IMR-90 (cell line): ENCODE measurements around the gene DUSP9.

ENCODE experiments used
- CEBPB ChIP-seq: IDR thresholded peaks from 2 replicates; pipeline ENCODE4 v1.6.1; 2012; ENCODE audit warnings: low read depth, low read length, improper control_type of control experiment
- CTCF ChIP-seq: conservative IDR thresholded peaks from 2 replicates; pipeline ENCODE4 v1.5.1; 2012; ENCODE audit warnings: mild to moderate bottlenecking, low read depth, low read length, improper control_type of control experiment
- MAZ ChIP-seq: IDR thresholded peaks from 2 replicates; pipeline ENCODE4 v1.6.1; 2012; ENCODE audit warnings: low read depth, mild to moderate bottlenecking, low read length, improper control_type of control experiment, moderate library complexity, borderline replicate concordance
- MXI1 ChIP-seq: IDR thresholded peaks from 2 replicates; pipeline ENCODE4 v1.6.1; 2012; ENCODE audit warnings: low read depth, mild to moderate bottlenecking, low read length, moderate library complexity, borderline replicate concordance
- NFE2L2 ChIP-seq: fragments of 150-350 bp; IDR thresholded peaks from 2 replicates; pipeline ENCODE4 v1.6.1; 2016; ENCODE audit warnings: low read depth, mild to moderate bottlenecking, low read length
- POLR2A ChIP-seq: IDR thresholded peaks from 2 replicates; pipeline ENCODE4 v1.6.1; 2012; ENCODE audit warnings: mild to moderate bottlenecking, low read depth, low read length
- RAD21 ChIP-seq: IDR thresholded peaks from 2 replicates; pipeline ENCODE4 v1.6.1; 2012; ENCODE audit warnings: low read length, improper control_type of control experiment
- RCOR1 ChIP-seq: IDR thresholded peaks from 2 replicates; pipeline ENCODE4 v1.6.1; 2012; ENCODE audit warnings: mild to moderate bottlenecking, low read length, improper control_type of control experiment; ENCODE audit not compliant: insufficient replicate concordance
- RFX5 ChIP-seq: IDR thresholded peaks from 2 replicates; pipeline ENCODE4 v1.8.0; 2012; ENCODE audit warnings: low read depth, mild to moderate bottlenecking, low read length, moderate library complexity
- SMC3 ChIP-seq: fragments of 150-350 bp; IDR thresholded peaks from 2 replicates; pipeline ENCODE4 v1.6.1; 2016; ENCODE audit warnings: low read depth, mild to moderate bottlenecking, antibody characterized with exemption, low read length, moderate library complexity

GRCh38 chrX:153640736-153641575 is 6.0 kb upstream of the DUSP9 start:
- no peak for TF ChIP-seq CTCF
- no peak for TF ChIP-seq RAD21
- TF ChIP-seq MAZ = no peak
- no peak for TF ChIP-seq CEBPB
- TF ChIP-seq POLR2A = no peak
- TF ChIP-seq NFE2L2 = no peak
- no peak for TF ChIP-seq RCOR1
- TF ChIP-seq RFX5 = no peak
- no peak for TF ChIP-seq SMC3
- TF ChIP-seq MXI1 = no peak
